Suprapubic skin (tissue), 3 donors: ENCODE results near the gene ZSCAN31.

Experiments used
- POLR2A ChIP-seq, 2 donors: fragments of 450-650 bp; IDR thresholded peaks; one replicate each; pipeline ENCODE4 v1.6.1; 2017; ENCODE audit warnings: antibody characterized with exemption in 2 of 2, mild to moderate bottlenecking in 2 of 2, moderate library complexity in 2 of 2
- TF ChIP-seq, protein P1 (sequence below), 2 donors: fragments of 200-600 bp in 1 of 2; fragments of 450-650 bp in 1 of 2; sonication (generic) in 1 of 2; IDR thresholded peaks; one replicate each; pipeline ENCODE4 v1.5.1; 2016 to 2019; ENCODE audit warnings: antibody characterized with exemption in 2 of 2, mild to moderate bottlenecking in 1 of 2, moderate library complexity in 1 of 2

- TF ChIP-seq, protein P1, sequence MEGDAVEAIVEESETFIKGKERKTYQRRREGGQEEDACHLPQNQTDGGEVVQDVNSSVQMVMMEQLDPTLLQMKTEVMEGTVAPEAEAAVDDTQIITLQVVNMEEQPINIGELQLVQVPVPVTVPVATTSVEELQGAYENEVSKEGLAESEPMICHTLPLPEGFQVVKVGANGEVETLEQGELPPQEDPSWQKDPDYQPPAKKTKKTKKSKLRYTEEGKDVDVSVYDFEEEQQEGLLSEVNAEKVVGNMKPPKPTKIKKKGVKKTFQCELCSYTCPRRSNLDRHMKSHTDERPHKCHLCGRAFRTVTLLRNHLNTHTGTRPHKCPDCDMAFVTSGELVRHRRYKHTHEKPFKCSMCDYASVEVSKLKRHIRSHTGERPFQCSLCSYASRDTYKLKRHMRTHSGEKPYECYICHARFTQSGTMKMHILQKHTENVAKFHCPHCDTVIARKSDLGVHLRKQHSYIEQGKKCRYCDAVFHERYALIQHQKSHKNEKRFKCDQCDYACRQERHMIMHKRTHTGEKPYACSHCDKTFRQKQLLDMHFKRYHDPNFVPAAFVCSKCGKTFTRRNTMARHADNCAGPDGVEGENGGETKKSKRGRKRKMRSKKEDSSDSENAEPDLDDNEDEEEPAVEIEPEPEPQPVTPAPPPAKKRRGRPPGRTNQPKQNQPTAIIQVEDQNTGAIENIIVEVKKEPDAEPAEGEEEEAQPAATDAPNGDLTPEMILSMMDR (IDR thresholded peaks at IDR 0.05), result no peak
- TF ChIP-seq POLR2A (IDR thresholded peaks at IDR 0.05), result no peak
Observed at GRCh38 chr6:28336284-28337120, 554 bp upstream of the ZSCAN31 start.
